HG02759 (cell line): ENCODE measurements around the gene NDUFAF7.
"Not testable (repeated sequence)": the region's sequence is repeated elsewhere in the genome, so short reads cannot be mapped to it uniquely, and the experiment has no call there.

Source experiments
- ATAC-seq: cut with Tn5 transposase; IDR thresholded peaks from one replicate; pipeline ENCODE4 v1.9.1; 2021; ENCODE audit warnings: mild to moderate bottlenecking, moderate library complexity; ENCODE audit not compliant: unreplicated experiment

The NDUFAF7 gene

DNA sequence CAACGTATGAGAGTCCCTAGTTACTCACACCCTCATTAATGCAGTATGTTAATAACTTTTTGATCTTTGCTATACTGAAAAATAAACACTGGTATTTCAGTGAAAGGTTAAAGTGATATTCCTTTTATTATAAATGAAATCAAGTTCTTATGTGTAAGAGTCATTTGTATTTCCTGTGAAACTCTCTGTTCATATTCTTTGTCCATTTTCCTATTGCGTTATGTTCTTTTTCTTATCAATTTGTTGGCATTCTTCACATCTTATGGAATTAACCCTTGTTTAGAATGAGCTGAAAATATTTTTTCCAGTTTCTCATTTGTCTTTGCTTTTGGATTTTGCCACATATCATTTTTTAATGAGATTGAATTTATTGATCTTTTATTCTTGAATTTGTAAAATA lies 44.8 kb downstream of the NDUFAF7 start:
- no peak for ATAC-seq

DNA sequence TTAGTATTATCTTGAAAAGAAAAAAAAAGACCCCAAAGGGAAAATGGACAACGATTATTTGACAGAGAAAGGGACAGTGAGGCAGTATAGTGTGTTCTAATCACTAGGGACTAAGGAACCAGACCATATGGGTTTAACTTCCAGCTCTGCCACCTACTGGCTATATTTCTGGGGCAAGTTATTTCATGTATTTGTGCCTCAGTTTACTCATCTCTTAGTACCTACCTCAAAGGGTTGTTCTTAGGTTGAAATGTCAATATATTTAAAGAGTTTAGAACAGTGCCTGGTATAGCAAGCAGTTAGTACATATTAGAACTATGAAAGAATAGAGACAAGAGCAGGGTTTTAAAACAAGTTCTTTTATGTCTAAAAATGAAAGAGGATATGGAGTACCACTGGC lies 50.5 kb downstream of the NDUFAF7 start:
- ATAC-seq = no peak

DNA sequence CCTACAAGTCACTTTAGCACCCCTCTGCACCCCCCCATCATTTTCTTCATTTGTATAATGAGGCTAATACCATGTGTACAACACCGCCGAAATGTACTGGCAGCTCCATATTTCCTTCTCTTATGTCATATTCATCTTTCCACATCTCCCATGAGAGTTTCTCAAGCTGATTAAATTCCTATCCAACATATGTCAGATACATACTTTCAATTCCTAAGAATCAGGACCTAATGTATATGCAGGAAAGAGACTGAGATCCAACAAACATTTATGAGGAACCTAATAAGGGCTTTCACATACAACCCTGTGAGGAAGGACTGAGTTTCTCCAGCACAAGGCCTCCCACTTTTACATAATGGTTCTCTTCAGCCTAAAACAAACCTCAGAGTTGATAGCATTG lies 51.3 kb downstream of the NDUFAF7 start:
- no peak for ATAC-seq

DNA sequence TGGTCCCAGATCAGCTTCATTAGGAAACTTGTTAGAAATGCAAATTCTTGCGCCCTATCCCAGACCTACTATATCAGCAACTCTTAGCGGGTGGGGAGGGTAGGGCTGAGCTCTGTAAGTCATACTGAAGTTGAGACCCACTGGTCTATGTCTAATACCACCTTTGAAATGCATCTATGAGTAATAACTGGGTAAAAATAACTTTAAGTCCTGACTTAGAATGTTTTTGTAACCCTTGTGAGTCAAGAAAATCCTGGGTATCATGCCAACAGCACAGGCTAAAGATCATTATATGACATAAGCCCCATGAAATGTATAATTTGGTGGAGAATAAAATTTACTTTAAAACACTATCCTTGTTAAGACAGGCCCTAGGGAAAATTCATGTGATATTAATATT lies 51.7 kb downstream of the NDUFAF7 start:
- ATAC-seq = no peak

DNA sequence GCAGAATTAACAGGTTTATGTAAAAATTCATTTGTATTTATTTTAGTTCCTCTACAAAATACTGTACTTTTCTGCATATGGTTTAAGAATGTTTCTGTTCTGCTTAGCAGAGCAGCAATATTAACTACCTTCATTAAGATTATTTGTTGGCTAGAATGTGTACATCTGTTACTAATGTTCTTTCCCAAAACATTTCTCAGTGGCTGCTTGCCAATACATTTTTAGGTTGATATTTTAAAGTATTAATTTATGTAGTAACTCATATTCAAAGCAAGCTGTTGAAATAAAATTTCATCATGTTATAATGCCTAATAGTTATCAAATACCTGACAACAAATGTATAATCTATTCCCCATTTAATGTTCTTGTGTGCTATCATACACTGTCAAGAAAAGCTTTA lies 52.9 kb downstream of the NDUFAF7 start:
- no peak for ATAC-seq

DNA sequence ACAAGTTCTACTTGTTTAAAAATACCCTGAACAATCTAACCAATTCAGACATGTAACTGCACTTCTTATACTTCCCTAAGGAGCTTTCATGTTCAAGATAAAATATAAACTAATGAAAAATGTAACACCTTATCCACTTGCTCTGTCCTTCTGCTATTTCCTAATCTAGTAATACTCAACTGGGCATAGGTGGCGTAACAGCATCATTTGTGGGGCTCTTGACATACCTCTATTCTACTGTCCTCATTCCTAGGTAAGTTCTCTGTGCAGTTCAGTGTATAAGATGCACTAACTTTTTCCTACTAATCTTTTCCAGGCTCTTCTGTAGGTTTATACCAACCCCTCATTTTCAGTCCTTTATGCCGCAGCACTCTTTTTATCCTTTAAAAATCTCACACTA lies 56.5 kb downstream of the NDUFAF7 start:
- ATAC-seq = no peak

DNA sequence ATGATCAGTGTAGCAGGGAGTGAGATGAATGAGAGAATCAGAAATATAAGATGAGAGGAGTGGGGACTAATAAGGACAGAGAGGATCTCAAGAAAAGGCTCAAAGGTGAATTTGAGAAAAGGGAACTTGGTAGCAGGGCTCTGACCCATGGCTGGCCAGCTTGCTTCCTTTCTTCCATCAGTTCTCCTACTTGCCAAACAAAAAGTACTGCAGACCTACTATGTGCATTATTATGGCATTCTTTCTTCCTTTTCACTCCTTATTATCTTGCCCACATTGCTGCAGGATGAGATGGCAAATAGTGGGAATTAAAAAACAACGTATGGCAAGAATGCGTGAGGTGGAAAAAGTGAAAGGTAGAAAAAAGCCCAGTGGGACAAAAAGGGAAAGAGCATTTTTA lies 60.2 kb downstream of the NDUFAF7 start:
- no peak for ATAC-seq

DNA sequence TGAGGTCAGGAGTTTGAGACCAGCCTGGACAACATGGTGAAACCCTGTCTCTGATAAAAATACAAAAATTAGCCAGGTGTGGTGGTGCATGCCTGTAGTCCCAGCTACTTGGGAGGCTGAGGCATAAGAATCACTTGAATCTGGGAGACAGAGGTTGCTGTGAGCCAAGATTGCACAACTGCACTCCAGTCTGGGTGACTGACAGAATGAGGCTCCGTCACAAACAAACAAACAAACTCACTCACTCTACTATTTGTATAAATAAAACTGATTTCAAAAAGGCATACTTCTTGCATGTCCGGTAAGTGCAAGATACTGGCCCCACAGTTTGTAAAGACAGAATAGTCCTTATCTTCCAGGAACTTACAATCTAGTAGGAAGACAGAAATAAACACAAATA lies 63.4 kb downstream of the NDUFAF7 start:
- not testable (repeated sequence) for ATAC-seq

DNA sequence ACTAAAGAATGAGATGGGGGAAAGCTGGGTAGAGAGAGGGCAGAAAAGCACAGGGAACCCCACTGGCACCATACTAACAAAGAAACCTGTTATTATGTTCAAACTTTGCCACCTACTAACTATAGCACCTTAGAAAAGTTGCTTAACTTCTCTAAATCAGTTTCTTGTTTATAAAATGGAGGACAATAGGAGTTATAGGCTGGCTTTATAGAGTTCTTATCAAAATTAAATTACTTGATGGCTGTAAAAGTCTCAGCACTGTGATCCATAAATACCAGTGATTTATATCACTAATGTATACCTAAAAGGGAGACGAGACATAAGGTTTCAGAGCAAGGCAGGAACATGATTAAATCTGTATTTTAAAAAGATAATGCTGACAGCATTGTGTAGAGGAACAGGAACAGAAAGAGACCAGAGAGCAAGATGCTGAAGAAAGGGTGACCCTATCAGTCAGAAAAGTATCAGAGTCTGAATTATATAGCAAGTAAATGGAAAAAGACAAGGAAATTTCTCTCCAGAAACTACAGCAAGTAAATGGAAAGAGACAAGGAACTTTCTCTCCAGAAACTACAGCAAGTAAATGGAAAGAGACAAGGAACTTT lies 64.1 kb downstream of the NDUFAF7 start:
- ATAC-seq = no peak

DNA sequence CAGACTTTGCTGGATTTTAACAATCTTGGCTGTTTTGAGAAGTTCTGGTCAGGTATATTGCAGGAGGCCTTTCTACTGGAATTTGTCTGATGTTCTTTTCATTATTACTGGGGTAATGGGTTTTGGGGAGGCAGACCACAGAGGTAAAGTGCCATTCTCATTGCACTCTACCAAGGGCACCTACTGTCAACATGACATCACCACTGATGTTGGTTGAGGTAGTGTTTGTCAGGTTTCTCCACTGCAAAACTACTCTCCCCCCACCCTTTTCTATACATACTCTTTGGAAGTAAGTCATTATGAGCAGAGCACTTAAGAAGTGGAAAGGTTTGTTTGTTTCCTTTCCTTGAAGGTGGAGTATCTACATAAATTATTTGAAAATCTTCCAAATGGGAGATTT lies 66.2 kb downstream of the NDUFAF7 start:
- no peak for ATAC-seq
